CD4-positive, alpha-beta T cell treated with Interleukin-12 subunit alpha and Interleukin-12 subunit beta, for 1 hour (primary cell): ENCODE data around the gene MOGAT3.
A peak's percentile ranks its signal among the peaks of the same experiment; 100 is the strongest.

Source experiments
- DNase-seq: peaks from one replicate; pipeline ENCODE4 v3.0.0-alpha.2; 2020

MOGAT3 gene

GRCh38 chr7:101159696-101160674, 40.9 kb downstream of the MOGAT3 start:
- no peak for DNase-seq

DNA sequence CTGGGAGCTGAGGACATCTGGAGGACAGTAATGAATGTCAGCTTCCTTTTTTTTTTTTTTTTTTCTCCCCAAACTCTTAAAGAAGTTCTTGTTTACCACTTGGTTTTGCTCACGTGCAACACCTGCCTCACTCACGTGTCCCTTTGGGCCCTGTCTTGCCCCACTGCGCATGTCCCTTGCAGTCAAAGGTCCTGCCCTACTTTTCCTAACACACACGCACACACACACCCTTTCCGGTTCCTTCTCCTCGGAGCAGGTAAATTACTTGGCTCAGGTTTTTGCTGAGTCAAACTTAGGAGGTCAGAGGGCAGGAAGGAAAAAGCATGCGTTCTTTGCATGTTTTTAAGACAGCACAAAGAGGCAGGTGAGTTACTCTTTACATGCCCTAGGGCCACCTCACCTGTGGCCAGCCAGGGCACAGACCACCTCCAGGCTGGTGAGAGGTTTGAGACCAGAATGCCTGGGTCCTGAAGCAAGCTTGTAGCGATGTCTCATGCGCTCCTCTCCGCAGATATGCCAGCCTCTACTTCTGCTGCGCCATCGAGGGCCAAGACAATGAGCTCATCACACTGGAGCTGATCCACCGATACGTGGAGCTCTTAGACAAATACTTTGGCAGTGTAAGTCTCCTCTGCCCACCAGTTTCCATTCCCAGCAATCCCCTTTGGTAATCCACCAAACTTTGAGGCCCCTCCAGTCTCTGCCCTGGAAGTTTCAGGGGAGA, 43.8 kb downstream of the MOGAT3 start:
- DNase-seq, result no peak

GRCh38 chr7:101156277-101156676, 44.6 kb downstream of the MOGAT3 start:
- no peak for DNase-seq

GRCh38 chr7:101155303-101155702, 45.5 kb downstream of the MOGAT3 start:
- no peak for DNase-seq

DNA sequence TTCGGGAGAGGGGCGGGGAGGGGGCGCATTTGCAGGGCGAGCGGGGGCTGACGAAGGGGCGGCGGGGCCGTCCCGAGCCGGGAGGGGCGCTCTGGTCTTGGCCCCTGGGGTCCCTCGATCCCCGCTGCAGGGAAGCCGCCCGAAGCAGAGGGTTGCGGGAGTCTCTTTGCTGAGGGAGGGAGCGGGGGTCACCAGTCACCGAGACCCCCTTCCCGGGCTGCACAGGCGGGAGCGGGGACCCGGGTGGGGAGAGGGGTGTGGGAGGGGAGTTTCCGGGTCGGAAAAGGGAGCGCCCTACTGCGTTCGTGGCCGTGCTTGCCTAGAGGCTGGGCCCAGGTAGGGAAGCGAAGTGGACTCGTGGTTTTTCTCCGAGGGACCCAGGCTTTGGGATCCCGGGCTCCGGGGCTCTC, 46.1 kb downstream of the MOGAT3 start:
- no peak for DNase-seq

GRCh38 chr7:101153969-101154692, 46.7 kb downstream of the MOGAT3 start, which contains the start of gene AP1S1:
AP1S1 (plus strand) TSS chr7:101154476; CDS start chr7:101154515, 39 bp downstream.
- DNase-seq, result peak; percentile 96

- DNase-seq, result no peak
Observed at GRCh38 chr7:101151908-101152651, 48.8 kb downstream of the MOGAT3 start.
